ENCODE results near the gene NPAS2.

NPAS2 gene

DNA sequence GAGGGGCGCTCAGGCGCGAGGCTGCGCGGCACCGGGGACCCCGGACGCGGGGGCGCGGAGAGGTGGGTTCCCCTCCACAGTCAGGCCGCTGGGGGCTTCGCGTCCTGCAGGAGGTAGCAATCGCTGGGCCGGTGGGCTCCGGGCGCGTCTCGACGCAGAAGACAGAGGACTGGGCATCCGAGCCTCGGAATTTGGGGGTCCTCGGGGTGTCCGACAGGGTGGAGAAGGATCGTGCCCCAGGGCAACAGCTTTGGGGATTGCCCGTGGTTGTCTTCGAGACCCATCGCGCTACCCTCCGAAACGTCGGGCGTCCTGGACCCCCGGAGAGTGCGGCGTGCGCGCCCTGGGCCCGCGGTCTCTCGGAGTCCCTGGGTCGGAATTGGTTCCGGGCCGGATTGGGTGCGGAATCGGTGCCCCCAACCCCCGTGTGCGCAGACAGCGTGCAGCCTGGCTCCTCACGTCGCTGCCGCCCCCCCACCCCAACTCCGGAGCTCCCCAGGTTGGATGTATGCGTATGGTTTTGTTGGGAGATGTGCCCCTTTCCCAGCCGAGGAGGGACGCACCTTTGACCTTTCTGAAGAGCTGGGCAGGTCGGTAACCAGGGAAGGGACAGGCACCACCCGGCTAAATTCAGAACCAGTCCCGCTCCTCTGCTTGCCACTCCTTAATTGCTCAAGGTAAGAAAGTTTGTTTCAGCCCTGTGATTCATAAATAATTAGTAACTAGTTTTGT, 750 bp downstream of the NPAS2 start:
- no peak for DNase-seq (ENCODE audit: low read depth in 1 of 2, low spot score in 1 of 2)

DNA sequence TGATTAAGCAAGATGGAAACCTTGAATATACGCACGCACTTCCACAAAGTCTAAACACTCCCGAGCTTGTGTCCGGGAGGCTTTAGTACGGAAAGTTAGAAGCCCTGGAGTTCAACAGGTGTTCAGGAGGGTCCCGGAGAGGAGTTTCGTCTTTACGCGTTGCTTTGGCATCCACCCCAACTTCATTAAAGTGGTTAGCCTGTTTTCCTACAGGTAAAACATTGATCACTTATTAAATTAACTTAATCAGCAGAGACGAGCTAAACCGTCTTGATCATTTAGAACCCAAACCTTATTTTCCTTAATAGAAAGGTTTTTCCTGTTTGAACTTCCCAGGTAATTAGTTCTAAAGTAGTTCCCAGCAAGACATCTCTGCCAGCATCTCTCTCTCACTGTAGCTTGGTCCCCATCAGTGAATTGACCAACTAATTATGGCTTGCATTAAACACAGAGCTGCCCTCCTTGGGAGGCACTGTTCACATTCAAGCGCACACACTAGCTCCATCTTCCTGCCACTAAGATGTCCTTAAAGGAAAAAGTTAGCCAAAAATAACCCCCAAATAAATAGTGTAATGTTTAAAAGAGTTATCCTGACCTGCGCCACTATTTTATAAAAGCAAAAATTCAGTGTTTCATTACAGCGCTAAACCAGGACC, 1.4 kb downstream of the NPAS2 start:
- no peak for DNase-seq (ENCODE audit: low read depth in 1 of 2, low spot score in 1 of 2)

DNA sequence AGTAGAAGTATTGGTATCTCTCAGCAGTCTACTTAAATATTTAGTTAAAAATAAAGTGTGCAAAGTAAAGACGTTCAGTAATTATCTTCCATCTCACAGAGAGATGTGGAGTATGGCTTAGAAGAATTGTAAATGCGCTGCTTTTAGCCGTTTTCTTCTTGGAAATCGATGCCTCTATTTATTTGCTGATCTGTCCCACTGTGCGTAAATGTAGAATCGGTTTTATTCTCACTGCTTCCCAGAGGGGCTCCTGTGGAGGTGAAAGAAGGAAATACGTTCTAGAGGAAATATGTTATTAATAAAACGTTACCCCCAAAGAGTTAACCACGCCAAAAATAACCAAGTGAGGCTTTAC, 1.9 kb downstream of the NPAS2 start:
- DNase-seq (ENCODE audit: low read depth in 1 of 2, low spot score in 1 of 2): no peak

DNA sequence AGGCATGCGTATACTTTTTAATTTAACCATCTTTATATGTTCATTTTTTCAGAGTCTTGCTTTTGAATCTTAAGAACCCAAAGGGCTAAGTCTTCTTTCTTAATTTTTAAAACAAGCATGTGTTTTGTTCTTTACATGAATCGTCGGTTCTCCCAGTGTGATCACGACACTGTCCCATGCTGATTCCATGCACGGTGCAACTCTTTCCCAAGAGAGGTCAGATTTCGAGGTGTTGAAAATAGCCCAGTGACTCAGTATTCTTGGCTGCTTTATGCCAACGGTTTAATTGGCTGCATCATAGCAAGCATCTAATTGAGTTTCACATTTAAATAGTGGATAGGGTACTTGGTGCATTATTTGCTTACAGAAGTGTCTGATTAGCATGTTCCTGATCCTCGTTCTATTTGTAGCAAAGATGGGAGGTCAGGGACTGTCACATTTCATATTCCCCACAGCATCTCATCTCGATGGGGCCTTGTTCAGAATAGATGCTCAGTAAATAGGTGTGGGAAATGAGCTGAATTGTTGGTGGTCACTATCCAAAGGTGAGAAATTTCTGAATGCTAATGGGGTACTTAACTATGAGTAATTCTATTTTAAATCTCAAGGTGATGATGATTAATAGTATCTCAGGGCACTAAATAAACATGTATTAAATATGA, 2.8 kb downstream of the NPAS2 start:
- no peak for DNase-seq (ENCODE audit: low read depth in 1 of 2, low spot score in 1 of 2)

DNA sequence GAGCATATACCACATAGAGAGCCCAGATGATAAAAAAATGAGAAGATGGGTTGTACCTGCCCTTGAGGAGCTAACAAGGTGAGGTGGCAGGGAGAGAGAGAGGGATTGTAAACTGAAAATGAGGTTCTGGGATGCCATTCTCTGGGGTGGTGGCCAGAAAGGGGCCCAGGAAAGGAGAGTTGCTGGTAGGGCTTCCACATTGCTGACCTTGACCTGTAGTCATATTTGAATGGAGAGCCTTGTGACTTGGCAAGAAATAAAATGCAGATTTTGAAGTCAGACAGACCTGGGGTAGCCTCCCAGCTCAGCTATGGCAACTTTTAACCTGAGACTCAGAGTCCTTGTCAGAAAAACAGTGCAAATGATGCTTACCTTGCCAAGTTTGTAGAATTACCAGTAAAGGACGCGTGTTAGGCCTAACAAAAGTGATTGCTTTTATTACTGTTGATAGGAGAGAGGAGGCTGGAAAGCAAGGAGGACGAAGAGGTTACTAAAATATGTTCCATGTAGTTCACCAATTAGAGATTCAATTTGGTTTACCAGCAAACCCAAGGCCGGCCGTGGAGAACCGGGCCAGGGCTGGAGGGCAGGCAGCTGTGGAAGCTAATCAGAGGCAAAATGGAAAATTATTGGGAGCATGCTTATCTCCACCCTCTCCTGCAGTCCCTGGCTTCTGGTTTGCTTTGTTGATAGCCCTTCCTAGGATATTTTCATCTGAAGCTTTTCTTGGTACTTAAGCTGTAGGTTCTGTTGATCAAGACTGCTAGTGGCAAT, 3.9 kb downstream of the NPAS2 start:
- no peak for DNase-seq (ENCODE audit: low read depth in 1 of 2, low spot score in 1 of 2)

DNA sequence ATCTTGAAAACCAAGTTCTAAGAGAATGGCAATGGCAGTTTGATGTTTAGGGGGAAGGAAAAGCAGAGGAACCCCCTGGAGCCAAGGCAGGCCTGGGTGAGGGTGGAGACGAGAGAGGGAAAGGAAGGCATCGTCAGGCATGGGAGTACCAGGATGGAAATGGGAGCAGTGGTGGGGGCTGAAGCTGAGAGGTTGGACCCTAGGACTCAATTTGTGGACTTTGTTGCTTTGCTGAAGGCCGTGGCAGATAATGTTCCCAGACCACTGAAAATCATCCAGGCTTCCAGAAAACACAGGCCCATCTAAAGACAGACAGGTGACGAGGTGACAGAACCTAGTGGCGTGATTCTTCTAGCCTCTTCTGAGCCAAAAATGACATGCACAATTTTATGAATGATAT, 4.9 kb downstream of the NPAS2 start:
- DNase-seq (ENCODE audit: low read depth in 1 of 2, low spot score in 1 of 2): no peak

DNA sequence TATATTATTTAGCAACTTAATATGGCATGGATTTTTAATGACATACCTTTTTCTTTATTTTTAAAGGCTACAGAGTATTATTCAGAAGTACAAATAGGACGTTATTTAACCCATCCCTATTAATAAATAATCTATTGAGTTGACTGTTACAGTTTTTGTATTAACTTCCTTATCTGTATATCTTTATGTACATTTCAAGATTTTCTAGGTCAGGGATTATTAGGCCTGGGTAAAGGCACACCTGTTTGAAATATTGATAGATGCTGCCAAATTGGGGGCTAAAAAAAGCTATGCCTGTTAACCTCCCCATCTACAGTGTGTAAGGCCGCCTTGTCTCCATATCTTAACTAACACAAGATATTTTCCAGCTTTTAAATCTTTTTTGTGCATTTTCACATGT, 6.6 kb downstream of the NPAS2 start:
- no peak for DNase-seq (ENCODE audit: low read depth in 1 of 2, low spot score in 1 of 2)

DNA sequence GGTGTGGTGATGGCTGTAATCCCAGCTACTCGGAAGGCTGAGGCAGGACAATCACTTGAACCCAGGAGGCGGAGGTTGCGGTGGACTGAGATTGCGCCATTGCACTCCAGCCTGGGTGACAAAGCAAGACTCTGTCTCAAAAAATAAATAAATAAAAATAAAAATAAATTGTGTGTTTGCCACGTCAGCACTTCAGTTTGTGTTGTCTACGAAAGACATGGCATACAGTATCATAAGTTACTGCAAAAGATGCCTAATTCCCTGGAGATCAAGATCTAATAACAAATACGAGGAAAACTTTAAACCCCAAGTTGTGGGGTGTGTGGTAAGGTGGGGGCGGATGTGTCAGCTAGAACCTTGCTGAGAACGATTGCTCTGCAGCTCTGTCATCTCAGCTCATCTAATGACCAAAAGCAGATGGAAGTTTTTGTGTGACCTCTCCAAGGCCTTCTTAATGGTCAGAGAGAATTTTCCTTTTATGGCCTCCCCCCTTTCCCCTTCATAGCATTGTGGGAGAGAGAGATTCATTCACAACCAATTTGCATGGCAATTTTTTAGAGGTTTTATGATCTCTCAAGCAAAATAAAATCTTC, 11.3 kb downstream of the NPAS2 start:
- DNase-seq (ENCODE audit: low read depth in 1 of 2, low spot score in 1 of 2): no peak

DNA sequence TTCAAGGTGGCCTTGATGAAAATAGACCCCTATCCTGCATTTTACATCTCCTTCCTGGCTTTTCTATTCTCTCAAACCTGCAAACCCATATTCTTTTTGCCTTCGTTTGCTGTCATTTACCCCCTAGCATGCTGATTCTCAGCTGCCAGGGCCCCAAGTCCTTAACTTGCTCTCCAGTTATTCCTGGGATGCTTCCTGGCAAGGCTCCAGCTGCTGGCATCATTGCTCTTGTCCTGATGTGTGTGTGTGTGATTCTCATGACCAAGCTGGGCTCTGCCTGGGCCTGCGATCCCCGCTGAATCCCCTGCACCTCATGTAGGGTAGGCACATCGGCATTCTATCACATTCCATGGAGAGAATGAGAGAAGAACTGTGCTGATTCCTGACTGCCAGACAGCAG, 11.9 kb downstream of the NPAS2 start:
- DNase-seq (ENCODE audit: low read depth in 1 of 2, low spot score in 1 of 2): no peak

DNA sequence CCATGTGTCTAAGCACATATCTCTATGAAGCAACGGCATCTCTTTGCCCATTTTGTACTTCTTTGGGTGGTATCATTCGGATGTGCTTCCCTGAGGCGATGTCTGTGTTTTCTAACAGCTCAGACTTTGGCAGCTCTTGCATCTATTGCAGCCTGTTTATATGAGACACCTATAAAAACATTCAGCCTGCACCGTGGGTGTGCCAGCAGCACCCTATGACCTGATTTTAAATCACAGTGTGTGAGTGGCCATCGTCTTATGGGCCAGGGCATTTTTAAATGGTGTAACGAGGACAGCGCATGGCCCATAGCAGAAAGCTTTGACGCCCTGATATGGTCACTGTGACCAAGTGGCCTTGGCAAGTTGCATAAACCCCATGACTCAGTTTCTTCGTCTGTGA, 12.9 kb downstream of the NPAS2 start:
- no peak for DNase-seq (ENCODE audit: low read depth in 1 of 2, low spot score in 1 of 2)

DNA sequence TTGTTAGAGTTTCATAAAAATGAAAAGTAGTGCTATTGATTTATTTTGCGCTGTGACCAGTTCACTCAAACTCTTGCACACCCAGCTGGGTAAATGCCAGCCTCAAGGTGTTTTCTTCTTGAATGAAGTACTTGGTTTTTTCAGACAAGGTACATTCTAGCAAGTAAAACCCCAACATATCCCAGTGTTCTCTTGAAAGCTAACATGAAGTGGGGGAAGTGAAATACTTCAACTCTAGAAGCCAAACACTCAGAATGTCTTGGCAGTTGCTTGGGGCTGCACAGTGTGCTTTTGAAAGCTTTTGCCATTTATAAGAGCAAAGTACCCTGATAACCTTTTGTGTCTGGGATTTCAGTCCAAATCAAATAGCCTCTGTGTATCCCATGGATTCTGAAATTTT, 13.4 kb downstream of the NPAS2 start:
- DNase-seq (ENCODE audit: low read depth in 1 of 2, low spot score in 1 of 2): no peak

DNA sequence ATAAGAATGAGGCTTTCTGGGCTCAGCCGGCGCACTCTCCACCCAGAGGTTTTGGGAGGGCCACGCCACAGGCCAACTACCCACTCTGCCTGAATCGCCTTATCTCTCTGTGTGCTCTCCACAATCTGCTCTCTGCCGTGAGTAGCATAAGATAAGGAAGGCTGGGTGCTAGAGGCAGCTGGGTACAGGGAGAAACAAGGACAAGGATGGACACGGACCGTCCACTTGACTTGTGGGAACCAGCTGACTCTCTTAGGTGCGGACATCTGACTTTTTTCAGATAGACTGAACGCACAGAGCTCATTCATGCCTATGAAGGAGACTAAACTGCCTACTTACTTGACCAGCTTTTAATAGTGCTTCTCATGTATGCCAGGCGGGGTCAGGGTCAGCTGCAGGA, 14.3 kb downstream of the NPAS2 start:
- DNase-seq (ENCODE audit: low read depth in 1 of 2, low spot score in 1 of 2): no peak

DNA sequence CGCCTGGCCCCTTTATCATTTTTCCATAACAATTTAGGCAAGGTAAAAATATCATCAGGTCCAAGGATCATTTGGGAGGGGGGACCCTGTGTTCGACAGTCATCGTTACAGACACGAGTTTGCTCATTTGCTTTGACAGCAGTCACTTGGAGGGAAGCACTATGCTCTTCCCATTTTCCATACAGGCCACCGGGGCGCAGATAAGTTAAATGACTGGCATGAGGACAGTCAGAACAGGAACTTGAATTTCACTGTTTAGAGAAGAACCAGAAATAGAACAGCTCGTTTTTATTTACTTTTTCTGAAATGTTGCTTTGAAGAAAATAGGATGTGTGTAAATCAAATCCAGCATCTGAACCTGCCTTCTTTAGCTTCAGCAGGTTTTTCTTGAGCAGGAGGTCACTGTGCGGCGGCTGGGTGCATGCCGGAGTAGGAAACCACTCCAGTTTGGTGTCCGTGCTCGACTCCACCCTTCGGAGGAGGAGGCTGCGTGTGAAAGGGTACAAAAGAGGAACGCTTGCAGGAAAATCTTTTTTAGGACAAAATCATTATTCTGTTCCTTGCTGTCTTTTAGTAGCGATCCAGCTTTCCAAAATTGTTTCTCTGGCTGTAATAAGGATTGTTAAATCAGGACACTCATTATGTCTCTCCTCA, 15.2 kb downstream of the NPAS2 start:
- no peak for DNase-seq (ENCODE audit: low read depth in 1 of 2, low spot score in 1 of 2)

DNA sequence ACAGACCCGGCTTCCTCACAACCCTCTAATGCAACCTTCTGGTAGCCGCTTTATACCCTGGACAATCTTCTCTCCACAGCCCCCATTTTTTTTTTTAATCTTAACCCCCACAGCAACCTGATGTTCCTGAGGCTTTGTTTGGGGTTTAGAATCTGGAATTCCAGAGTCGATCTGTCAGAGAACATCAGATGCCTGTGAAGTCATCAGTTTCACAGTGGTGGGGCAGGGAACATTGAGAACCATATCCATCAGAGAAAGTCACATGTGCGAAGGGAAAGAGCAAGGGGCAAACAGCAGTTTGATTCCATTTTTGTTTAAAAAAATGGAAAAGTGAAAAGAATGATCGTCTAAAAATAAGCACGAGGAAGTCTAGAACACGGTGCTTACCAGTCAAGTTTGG, 20.6 kb downstream of the NPAS2 start:
- no peak for DNase-seq (ENCODE audit: low read depth in 1 of 2, low spot score in 1 of 2)

DNA sequence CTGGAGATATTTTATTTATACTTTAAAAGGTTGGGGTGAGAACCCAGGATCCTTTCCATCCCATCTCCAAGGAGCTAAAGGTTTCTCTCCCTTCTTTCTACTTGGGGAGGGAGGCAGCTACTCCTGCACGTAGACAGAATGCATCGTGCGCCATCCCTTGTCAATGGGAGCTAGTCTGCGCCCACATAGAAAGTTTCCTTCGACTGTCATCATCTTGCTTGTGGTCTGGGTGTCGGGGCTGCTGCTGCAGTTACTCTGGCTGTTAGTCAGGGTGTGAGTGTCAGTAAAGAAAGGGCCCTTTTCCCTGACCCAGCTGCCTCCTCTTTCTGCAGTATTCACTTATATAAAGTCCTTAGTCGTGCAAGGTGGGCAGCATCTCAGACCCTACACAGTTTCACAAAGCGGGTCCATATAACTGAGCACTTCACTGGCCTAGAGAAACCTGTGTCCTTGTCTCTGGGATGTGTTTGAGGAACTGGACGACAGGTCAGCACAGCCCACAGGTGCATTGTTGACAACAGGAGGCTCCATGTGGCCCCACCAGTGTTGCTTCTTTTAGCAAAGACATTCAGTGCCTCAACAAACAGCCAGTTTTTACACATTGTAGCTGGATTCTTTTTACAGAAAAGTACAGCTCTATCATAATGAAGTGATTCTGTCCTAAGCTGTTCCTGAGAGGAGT, 22.4 kb downstream of the NPAS2 start:
- DNase-seq (ENCODE audit: low read depth in 1 of 2, low spot score in 1 of 2): no peak

DNA sequence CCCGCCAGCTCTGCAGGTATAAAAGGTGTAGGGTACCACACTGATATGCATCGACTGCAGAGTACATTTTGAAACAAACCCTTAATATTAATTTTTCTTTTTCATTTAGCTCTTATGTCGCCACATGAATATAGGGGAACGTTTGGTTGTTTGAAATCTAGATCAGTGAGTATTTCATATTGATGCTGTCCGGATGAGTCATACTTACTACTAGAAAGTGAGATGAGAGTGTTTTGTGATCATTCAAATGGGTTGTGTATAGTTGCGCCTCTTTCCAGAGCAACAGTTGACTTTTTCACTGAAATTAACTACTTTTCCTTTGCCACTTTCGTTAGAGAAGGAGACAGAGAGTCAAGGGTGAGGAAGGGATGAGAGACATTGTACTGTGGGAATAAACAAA, 24.6 kb downstream of the NPAS2 start:
- no peak for DNase-seq (ENCODE audit: low read depth in 1 of 2, low spot score in 1 of 2)

DNA sequence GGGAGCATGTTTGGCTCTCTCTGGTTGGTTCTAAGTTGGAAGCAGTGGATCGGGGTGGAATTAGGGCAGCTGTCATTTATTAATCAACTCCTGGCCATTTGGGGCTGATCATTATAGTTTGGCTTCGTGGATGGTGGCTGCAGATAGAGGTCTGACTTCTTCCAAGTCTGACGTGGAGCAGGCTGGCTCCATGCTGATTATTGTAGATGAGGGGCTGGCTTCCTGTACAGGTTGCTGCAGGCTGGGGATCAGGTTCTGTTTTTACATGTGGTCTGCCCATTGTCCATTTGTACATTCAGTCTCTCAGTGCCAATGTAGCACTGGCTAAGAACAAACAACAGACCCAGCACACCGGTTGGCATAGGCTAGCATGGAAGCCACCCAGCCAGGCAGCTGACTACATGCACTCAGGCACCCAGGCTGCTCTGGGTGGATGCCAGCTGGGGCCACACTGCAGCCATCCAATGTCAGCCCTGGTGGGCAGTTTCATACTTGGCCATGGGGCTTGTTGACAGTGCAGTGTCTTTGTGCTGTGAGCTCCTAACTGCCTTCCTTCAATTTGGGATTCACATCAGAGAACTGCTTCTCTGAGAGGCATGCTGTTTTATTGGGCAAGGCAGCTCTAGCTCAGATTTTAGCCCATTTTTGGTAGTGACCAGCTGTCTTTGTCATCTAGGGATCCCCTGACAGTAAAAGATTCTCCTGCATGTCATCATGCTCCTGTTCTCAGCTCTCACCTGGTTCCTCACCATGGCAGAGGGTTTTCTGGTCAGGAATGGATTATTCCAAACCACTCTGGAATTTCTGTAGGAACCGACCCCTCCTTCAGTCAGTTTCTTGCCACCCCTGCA, 25.4 kb downstream of the NPAS2 start:
- no peak for DNase-seq (ENCODE audit: low read depth in 1 of 2, low spot score in 1 of 2)

DNA sequence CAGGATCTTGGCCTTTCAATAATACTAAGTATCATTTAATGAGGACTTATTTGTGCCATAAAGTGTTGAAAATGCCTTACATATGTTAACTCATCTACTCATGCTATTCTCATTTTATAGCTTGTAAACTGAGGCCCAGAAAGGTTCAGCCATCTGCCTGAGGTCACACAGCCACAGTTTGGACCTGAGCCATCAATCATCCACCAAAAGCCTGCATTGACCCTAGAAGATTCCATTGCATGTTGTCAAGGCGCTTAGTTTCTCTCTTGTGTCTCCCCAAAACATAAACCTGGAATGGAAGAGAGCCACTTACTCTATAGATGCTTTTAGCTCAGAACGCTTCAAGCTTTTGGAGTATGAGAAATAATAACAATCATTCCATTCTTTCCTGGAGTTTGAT, 26.8 kb downstream of the NPAS2 start:
- no peak for DNase-seq (ENCODE audit: low read depth in 1 of 2, low spot score in 1 of 2)

DNA sequence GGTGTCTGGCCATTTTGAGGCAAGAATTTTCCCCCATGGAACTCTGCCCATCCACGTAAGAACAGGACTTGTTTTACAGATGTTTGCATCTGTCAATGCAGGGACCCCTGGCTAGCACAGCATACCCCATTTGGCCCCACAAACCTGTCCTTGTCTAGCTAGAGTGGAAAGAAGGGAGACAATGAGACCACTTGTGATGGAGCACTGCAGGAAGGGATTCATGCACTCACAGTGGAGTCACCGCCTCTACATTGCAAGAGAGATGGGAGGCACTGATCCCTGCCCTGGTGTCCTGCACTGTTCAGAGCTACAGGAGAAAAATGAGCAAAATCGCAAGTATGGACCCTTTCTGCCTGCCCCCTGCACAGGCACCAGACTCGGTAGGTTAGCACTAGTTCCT, 32.5 kb downstream of the NPAS2 start:
- DNase-seq (ENCODE audit: low read depth in 1 of 2, low spot score in 1 of 2): no peak

All from stimulated activated CD4-positive, alpha-beta T cell treated with anti-CD3 and anti-CD28 coated beads, Interleukin-15, amount 100 ng/mL, for 1 hour (primary cell).